ENCODE data around the gene POM121L12.

POM121L12 gene

DNA sequence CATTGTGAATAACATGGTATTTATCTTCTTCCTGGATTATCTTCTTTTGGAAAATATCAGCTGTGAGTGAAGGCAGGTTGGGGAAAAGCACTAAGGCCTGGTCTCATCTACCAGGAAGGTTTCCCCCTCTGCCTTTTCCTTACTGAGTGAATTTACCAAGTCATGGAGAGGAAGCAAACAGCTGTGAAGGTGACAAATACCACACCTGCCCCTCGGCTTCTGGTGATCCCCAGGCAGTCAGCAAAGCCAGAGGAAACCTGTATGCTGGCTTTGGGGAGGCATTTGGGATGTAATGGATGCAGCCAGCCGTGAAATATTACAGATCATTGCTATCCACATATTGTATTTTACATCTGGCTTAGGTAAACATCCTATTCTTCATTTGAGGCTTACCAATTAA lies 24.2 kb downstream of the POM121L12 start:
- H2BK5ac ChIP-seq (ENCODE audit: low read depth, low read length, poor library complexity, severe bottlenecking) = no peak overlapping the region
- no peak overlapping the region for H3K27ac ChIP-seq (ENCODE audit: low read length, poor library complexity, severe bottlenecking)
- no peak for DNase-seq
- no peak overlapping the region for H4K8ac ChIP-seq (ENCODE audit: low read length)
- H3K36me3 ChIP-seq (ENCODE audit: control insufficient read depth in 1 of 2, insufficient read depth in 2 of 2, low read depth in 1 of 2, low read length in 2 of 2) = no peaks in the 10 kb centered on the region
- H3K79me1 ChIP-seq (replicated peaks; ENCODE audit: low read length, poor library complexity, severe bottlenecking) = no peaks in the 10 kb centered on the region
- H3K9me3 ChIP-seq (ENCODE audit: control insufficient read depth, low read length) = peaks cover 12% of the 10 kb centered on the region
- no peak overlapping the region for H3K23ac ChIP-seq (ENCODE audit: low read length in 2 of 2)
- H3K9ac ChIP-seq (ENCODE audit: low read length) = no peak overlapping the region
- 17% methylated on average over 1 of the region's 2 CpGs for WGBS
- H2AFZ ChIP-seq (ENCODE audit: low read depth, low read length) = no peak overlapping the region
- H2BK15ac ChIP-seq (ENCODE audit: low read depth, poor library complexity, severe bottlenecking) = no peak overlapping the region
- H3K4me3 ChIP-seq (ENCODE audit: insufficient read depth in 1 of 2, low read depth in 1 of 2, low read length in 2 of 2) = no peak overlapping the region
- no peak overlapping the region for H2BK120ac ChIP-seq (ENCODE audit: low read depth, low read length)
- no peak overlapping the region for H2BK12ac ChIP-seq (ENCODE audit: low read length in 2 of 2)
- H3K4me1 ChIP-seq (ENCODE audit: control insufficient read depth, insufficient read depth, low read depth, low read length) = no peaks in the 10 kb centered on the region
- no peak overlapping the region for H3K14ac ChIP-seq (ENCODE audit: low read length in 2 of 2)
- H2AK5ac ChIP-seq (ENCODE audit: low read length, severe bottlenecking) = no peak overlapping the region
- H4K91ac ChIP-seq (ENCODE audit: low read length) = no peak overlapping the region
- H3K18ac ChIP-seq (ENCODE audit: low read depth in 1 of 2, low read length in 2 of 2) = no peak overlapping the region
- no peak overlapping the region for H3K4me2 ChIP-seq (ENCODE audit: low read length, poor library complexity, severe bottlenecking)
- no peak overlapping the region for H3K4ac ChIP-seq (ENCODE audit: low read depth in 1 of 2, low read length in 2 of 2)
- no peaks in the 10 kb centered on the region for H3K27me3 ChIP-seq (ENCODE audit: control insufficient read depth in 1 of 2, insufficient read depth in 1 of 2, low read length in 2 of 2)

DNA sequence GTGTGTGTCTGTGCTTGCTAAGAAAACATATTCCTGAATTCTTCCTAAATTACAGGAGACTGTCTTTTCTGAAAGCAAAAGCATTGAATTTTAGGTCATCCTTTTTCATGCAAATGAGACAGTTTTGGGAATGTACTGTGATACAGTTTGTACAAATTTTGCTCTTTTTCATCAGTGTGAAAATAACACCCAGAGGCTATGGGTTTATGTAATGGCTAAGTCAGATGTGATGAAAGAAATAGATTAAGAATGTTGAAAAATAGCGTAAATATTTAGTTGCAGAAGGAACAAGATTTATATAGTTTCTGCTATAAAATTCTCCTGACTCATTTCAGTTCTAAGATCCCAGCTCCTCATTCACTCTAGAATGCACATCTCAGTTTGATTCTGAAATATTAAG lies 24.6 kb downstream of the POM121L12 start:
- Histone ChIP-seq H3K4me1 (ENCODE audit: control insufficient read depth, insufficient read depth, low read depth, low read length) (no peaks in the 10 kb centered on the region), H3K27me3 (ENCODE audit: control insufficient read depth in 1 of 2, insufficient read depth in 1 of 2, low read length in 2 of 2) (no peaks in the 10 kb centered on the region), H3K9ac (ENCODE audit: low read length) (no peak overlapping the region), H3K4me2 (ENCODE audit: low read length, poor library complexity, severe bottlenecking) (no peak overlapping the region), H2BK5ac (ENCODE audit: low read depth, low read length, poor library complexity, severe bottlenecking) (no peak overlapping the region), H3K23ac (ENCODE audit: low read length in 2 of 2) (no peak overlapping the region), H3K9me3 (ENCODE audit: control insufficient read depth, low read length) (peaks cover 12% of the 10 kb centered on the region), H4K91ac (ENCODE audit: low read length) (no peak overlapping the region), H2BK120ac (ENCODE audit: low read depth, low read length) (no peak overlapping the region), H2BK12ac (ENCODE audit: low read length in 2 of 2) (no peak overlapping the region), H4K8ac (ENCODE audit: low read length) (no peak overlapping the region), H2BK15ac (ENCODE audit: low read depth, poor library complexity, severe bottlenecking) (no peak overlapping the region), H2AK5ac (ENCODE audit: low read length, severe bottlenecking) (no peak overlapping the region), H3K79me1 (replicated peaks; ENCODE audit: low read length, poor library complexity, severe bottlenecking) (no peaks in the 10 kb centered on the region), H2AFZ (ENCODE audit: low read depth, low read length) (no peak overlapping the region), H3K36me3 (ENCODE audit: control insufficient read depth in 1 of 2, insufficient read depth in 2 of 2, low read depth in 1 of 2, low read length in 2 of 2) (no peaks in the 10 kb centered on the region), H3K27ac (ENCODE audit: low read length, poor library complexity, severe bottlenecking) (no peak overlapping the region), H3K4me3 (ENCODE audit: insufficient read depth in 1 of 2, low read depth in 1 of 2, low read length in 2 of 2) (no peak overlapping the region), H3K14ac (ENCODE audit: low read length in 2 of 2) (no peak overlapping the region), H3K4ac (ENCODE audit: low read depth in 1 of 2, low read length in 2 of 2) (no peak overlapping the region), H3K18ac (ENCODE audit: low read depth in 1 of 2, low read length in 2 of 2) (no peak overlapping the region)
- DNase-seq = no peak
- 100% methylated on average over 1 of the region's 1 CpG for WGBS

DNA sequence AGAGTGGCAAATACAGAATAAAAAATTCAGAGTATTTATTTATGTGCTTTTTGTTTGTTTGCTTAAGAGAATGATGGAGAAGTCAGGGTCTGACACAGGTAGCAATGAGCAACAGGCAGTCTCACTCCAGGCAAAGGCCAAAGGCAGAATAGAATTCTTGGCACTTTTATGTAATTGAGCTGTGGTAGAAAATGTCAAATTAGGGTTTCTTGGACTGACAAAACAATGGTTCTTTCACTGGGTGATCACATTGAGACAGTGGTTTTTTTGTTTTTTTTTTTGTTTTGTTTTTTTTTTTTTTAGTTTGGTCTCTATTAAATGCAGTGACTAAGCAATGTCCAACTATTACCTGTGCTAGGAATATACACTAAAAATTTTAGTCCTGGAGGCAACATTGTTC lies 27.4 kb downstream of the POM121L12 start:
- no peaks in the 10 kb centered on the region for H3K27me3 ChIP-seq (ENCODE audit: control insufficient read depth in 1 of 2, insufficient read depth in 1 of 2, low read length in 2 of 2)
- no peak overlapping the region for H2AK5ac ChIP-seq (ENCODE audit: low read length, severe bottlenecking)
- H3K14ac ChIP-seq (ENCODE audit: low read length in 2 of 2) = no peak overlapping the region
- H3K4me1 ChIP-seq (ENCODE audit: control insufficient read depth, insufficient read depth, low read depth, low read length) = no peaks in the 10 kb centered on the region
- H2BK12ac ChIP-seq (ENCODE audit: low read length in 2 of 2) = no peak overlapping the region
- no peak for DNase-seq
- no peak overlapping the region for H4K8ac ChIP-seq (ENCODE audit: low read length)
- H2AFZ ChIP-seq (ENCODE audit: low read depth, low read length) = no peak overlapping the region
- H3K9me3 ChIP-seq (ENCODE audit: control insufficient read depth, low read length) = peaks cover 12% of the 10 kb centered on the region
- H3K36me3 ChIP-seq (ENCODE audit: control insufficient read depth in 1 of 2, insufficient read depth in 2 of 2, low read depth in 1 of 2, low read length in 2 of 2) = no peaks in the 10 kb centered on the region
- no peak overlapping the region for H2BK5ac ChIP-seq (ENCODE audit: low read depth, low read length, poor library complexity, severe bottlenecking)
- H3K4me3 ChIP-seq (ENCODE audit: insufficient read depth in 1 of 2, low read depth in 1 of 2, low read length in 2 of 2) = no peak overlapping the region
- H3K4ac ChIP-seq (ENCODE audit: low read depth in 1 of 2, low read length in 2 of 2) = no peak overlapping the region
- H2BK120ac ChIP-seq (ENCODE audit: low read depth, low read length) = no peak overlapping the region
- no peak overlapping the region for H3K4me2 ChIP-seq (ENCODE audit: low read length, poor library complexity, severe bottlenecking)
- H3K23ac ChIP-seq (ENCODE audit: low read length in 2 of 2) = no peak overlapping the region
- no peaks in the 10 kb centered on the region for H3K79me1 ChIP-seq (replicated peaks; ENCODE audit: low read length, poor library complexity, severe bottlenecking)
- H3K18ac ChIP-seq (ENCODE audit: low read depth in 1 of 2, low read length in 2 of 2) = no peak overlapping the region
- H2BK15ac ChIP-seq (ENCODE audit: low read depth, poor library complexity, severe bottlenecking) = no peak overlapping the region
- no peak overlapping the region for H4K91ac ChIP-seq (ENCODE audit: low read length)
- H3K9ac ChIP-seq (ENCODE audit: low read length) = no peak overlapping the region
- no peak overlapping the region for H3K27ac ChIP-seq (ENCODE audit: low read length, poor library complexity, severe bottlenecking)

DNA sequence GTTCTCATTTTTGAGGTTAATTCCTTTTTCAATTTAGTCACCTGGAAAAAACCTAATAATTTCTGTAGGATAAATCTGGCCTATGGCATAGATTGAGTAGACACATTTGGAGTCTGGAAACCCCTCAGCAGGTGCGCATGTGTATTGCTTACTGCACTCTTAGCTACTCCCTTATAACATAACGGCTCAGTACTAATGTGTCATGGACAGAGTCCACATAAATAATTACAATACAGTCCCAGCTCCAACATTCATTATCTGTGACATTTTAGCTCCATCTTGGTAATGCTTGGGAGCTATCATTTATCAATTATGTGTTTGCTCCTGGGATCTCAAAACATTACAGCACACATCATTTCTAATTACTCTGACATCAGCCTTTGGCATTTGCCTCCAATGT lies 33.2 kb downstream of the POM121L12 start:
- Histone ChIP-seq H3K9ac (ENCODE audit: low read length) (no peak overlapping the region), H3K27ac (ENCODE audit: low read length, poor library complexity, severe bottlenecking) (no peak overlapping the region), H3K4me1 (ENCODE audit: control insufficient read depth, insufficient read depth, low read depth, low read length) (no peaks in the 10 kb centered on the region), H3K23ac (ENCODE audit: low read length in 2 of 2) (no peak overlapping the region), H2AK5ac (ENCODE audit: low read length, severe bottlenecking) (no peak overlapping the region), H3K4me3 (ENCODE audit: insufficient read depth in 1 of 2, low read depth in 1 of 2, low read length in 2 of 2) (no peak overlapping the region), H2BK12ac (ENCODE audit: low read length in 2 of 2) (no peak overlapping the region), H2AFZ (ENCODE audit: low read depth, low read length) (no peak overlapping the region), H3K4me2 (ENCODE audit: low read length, poor library complexity, severe bottlenecking) (no peak overlapping the region), H3K4ac (ENCODE audit: low read depth in 1 of 2, low read length in 2 of 2) (no peak overlapping the region), H3K36me3 (ENCODE audit: control insufficient read depth in 1 of 2, insufficient read depth in 2 of 2, low read depth in 1 of 2, low read length in 2 of 2) (no peaks in the 10 kb centered on the region), H3K18ac (ENCODE audit: low read depth in 1 of 2, low read length in 2 of 2) (no peak overlapping the region), H3K9me3 (ENCODE audit: control insufficient read depth, low read length) (peaks cover 7% of the 10 kb centered on the region), H4K8ac (ENCODE audit: low read length) (no peak overlapping the region), H3K79me1 (replicated peaks; ENCODE audit: low read length, poor library complexity, severe bottlenecking) (no peaks in the 10 kb centered on the region), H3K27me3 (ENCODE audit: control insufficient read depth in 1 of 2, insufficient read depth in 1 of 2, low read length in 2 of 2) (no peaks in the 10 kb centered on the region), H2BK15ac (ENCODE audit: low read depth, poor library complexity, severe bottlenecking) (no peak overlapping the region), H3K14ac (ENCODE audit: low read length in 2 of 2) (no peak overlapping the region), H2BK5ac (ENCODE audit: low read depth, low read length, poor library complexity, severe bottlenecking) (no peak overlapping the region), H2BK120ac (ENCODE audit: low read depth, low read length) (no peak overlapping the region), H4K91ac (ENCODE audit: low read length) (no peak overlapping the region)
- DNase-seq = no peak
- 100% methylated on average over 2 of the region's 2 CpGs for WGBS

All from mesenchymal stem cell (in vitro differentiated cells and primary cell).